ENCODE measurements around the gene MICAL3. TPM values are rescaled to one million over a fixed set of nuclear protein-coding genes. Genes with fewer than 3 reads are reported as not detected.

MICAL3 gene
- total RNA-seq, 6 experiments from 2014 or later: 38.6 to 44.1 (median 39.7) TPM

DNA sequence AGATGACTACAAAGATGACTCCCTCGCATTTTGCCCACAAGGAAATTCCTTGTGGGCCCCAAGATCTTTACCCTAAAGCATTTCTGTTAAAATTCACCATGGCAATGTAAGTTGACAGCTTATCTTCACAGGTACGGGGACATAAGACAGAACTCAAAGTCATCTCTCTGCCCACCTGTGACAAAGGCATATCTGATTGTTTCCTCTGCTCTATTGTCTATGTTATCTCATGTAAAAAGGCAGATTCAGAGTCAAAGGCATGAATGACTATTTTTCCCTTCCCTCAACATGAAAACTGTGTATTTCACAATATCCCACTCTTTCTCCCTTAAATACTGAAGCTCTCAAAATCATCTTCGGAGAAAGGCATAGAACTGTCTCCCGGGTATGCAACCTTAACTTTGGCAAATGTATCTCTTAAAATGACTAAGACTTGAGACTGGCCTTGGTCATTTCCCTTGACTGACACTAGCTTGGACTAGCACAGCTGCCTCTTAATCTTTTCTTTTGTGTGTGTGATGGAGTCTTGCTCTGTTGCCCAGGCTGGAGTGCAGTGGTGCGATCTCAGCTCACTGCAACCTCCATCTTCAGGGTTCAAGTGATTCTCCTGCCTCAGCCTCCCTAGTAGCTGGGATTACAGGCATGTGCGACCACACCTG, 103.2 kb downstream of the MICAL3 start:
- Mint-ChIP-seq H3K27me3 (ENCODE audit: insufficient read depth) (no peaks in the 10 kb centered on the region; the same call in 1 of the 2 replicates), H3K4me1 (ENCODE audit: low read depth) (no peaks in the 10 kb centered on the region; the same call in 1 of the 2 replicates), H3K27ac (no peak overlapping the region), H3K9me3 (no peaks in the 10 kb centered on the region), H3K4me3 (no peak overlapping the region), H3K36me3 (ENCODE audit: low read depth) (no peaks in the 10 kb centered on the region)
- DNase-seq: no peak
- TF ChIP-seq, protein P1, sequence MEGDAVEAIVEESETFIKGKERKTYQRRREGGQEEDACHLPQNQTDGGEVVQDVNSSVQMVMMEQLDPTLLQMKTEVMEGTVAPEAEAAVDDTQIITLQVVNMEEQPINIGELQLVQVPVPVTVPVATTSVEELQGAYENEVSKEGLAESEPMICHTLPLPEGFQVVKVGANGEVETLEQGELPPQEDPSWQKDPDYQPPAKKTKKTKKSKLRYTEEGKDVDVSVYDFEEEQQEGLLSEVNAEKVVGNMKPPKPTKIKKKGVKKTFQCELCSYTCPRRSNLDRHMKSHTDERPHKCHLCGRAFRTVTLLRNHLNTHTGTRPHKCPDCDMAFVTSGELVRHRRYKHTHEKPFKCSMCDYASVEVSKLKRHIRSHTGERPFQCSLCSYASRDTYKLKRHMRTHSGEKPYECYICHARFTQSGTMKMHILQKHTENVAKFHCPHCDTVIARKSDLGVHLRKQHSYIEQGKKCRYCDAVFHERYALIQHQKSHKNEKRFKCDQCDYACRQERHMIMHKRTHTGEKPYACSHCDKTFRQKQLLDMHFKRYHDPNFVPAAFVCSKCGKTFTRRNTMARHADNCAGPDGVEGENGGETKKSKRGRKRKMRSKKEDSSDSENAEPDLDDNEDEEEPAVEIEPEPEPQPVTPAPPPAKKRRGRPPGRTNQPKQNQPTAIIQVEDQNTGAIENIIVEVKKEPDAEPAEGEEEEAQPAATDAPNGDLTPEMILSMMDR (IDR thresholded peaks at IDR 0.05): no peak

DNA sequence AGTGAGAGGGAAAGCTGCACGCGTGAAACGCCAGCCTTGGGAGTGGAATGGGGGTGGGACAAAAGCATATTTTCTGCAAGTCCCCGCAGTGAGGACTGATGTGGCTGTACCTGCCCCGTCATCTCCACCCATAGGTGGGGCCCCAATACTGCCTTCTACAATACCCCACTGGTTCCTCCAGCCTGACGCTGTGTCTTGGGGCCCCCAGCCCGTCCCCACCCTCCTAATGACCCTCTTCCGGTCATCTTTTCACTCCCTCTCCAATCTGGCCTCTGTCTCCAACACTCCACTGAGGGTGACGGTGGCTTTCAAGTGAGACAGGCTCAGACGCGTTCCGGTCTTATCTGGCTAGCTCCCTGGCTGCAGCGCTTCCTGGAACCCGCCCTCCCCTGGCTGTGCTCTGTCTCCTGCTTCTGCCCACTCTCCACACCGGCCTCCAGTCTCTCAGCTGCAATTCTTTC, 104.2 kb downstream of the MICAL3 start:
- Mint-ChIP-seq H3K27ac (no peak overlapping the region; the same call in 1 of the 2 replicates), H3K4me3 (peak overlapping the region; percentile 23; the same call in 1 of the 2 replicates), H3K4me1 (ENCODE audit: low read depth) (no peaks in the 10 kb centered on the region; the same call in 1 of the 2 replicates), H3K27me3 (ENCODE audit: insufficient read depth) (no peaks in the 10 kb centered on the region; the same call in 1 of the 2 replicates), H3K36me3 (ENCODE audit: low read depth) (no peaks in the 10 kb centered on the region), H3K9me3 (no peaks in the 10 kb centered on the region)
- no peak for DNase-seq
- TF ChIP-seq, protein P1 (IDR thresholded peaks at IDR 0.05): no peak

DNA sequence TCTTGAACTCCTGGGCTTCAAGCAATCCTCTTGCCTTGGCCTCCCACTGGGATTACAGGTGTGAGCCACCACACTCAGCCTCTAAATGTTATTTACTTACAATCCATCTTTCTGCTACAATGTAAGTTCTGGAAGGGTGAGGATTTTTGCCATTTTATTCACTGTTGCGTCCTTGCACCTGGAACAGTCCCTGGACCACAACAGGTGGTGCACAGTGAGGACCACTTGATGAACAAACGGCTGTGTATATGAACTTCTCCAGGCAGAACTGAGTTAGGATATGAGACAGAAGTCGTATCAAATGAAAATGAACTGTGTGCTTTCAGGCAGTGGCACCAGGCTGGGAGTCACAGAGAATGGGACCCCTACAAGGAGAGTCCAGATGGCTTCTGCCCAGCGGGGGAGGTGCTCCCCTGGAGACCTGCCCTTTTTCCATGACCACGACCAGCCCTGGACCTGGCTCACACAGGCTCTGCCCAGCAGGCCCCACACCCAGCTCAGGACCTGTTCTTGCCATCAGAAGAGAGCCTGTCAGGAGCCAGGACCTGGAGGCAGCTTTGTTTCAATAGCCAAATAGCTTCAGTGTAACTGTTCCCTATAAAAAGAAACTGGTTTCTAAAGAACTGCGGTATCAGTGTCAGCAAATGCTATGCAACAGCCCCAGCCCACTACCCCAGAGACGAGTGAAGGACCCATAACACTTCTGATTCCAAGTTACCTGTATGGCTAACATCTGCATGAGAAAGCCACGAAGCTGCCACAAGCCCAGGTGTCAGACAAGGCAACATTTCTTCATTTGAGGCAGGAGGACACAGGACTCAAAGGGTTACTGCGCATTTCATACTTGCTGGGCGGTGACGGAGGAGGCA, 104.9 kb downstream of the MICAL3 start:
- no peak overlapping the region; the same call in 1 of the 2 replicates for H3K27ac Mint-ChIP-seq

DNA sequence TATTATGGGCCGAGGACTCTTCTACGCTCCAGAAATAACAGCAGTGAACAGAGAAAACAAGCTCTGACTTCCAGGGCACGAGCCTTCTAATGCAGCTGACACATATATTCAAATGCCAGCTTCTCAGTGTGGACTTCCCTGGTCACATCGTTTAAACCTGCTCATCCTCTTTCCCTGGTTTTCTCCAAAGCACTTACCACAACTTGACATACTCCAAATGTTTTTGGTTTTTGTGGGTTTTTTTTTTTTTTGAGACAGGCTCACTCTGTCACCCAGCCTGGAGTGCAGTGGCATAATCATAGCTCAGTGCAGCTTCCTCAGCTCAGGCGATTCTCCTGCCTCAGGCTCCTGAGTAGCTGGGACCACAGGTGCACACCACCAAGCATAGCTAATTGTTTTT, 105.5 kb downstream of the MICAL3 start:
- Mint-ChIP-seq H3K36me3 (ENCODE audit: low read depth) (no peaks in the 10 kb centered on the region), H3K9me3 (no peaks in the 10 kb centered on the region), H3K27ac (no peak overlapping the region), H3K4me1 (ENCODE audit: low read depth) (peaks cover 5% of the 10 kb centered on the region), H3K27me3 (ENCODE audit: insufficient read depth) (no peaks in the 10 kb centered on the region; the same call in 1 of the 2 replicates), H3K4me3 (no peak overlapping the region)
- TF ChIP-seq, protein P1 (IDR thresholded peaks at IDR 0.05): no peak
- peak; percentile 70 for DNase-seq

More for the DNA sequence above, 104.9 kb downstream of the MICAL3 start:
- H3K27me3 Mint-ChIP-seq (ENCODE audit: insufficient read depth): no peaks in the 10 kb centered on the region; the same call in 1 of the 2 replicates
- no peaks in the 10 kb centered on the region for H3K9me3 Mint-ChIP-seq
- no peaks in the 10 kb centered on the region; the same call in 1 of the 2 replicates for H3K4me1 Mint-ChIP-seq (ENCODE audit: low read depth)
- no peak for DNase-seq
- H3K4me3 Mint-ChIP-seq: no peak overlapping the region
- no peaks in the 10 kb centered on the region for H3K36me3 Mint-ChIP-seq (ENCODE audit: low read depth)
- TF ChIP-seq, protein P1 (IDR thresholded peaks at IDR 0.05): no peak

DNA sequence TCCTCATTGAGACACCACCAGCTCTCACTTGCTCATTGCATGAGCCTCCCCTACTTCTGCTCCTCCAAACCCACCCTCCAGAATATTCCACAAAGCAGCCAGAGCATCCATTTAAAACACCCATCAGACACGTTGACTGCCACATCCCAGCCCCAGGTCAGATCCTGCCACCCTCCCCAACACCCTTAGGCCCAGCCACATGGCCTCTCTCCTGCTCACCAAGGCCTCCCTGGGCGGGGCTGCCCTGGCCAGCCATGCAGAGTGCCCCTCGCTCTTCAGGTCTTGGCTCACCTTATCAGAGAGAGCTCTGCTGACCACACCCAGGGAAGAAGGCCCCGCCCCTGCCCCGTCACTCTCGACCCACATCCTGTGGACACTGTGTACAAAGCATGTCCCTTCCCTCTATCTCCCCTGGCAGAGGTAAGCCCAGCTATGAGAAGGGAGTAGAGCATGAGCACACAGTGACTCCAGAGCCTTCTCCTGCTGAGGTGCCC, 106.8 kb downstream of the MICAL3 start:
- TF ChIP-seq, protein P1 (IDR thresholded peaks at IDR 0.05): no peak
- H3K4me3 Mint-ChIP-seq: no peak overlapping the region
- no peaks in the 10 kb centered on the region for H3K36me3 Mint-ChIP-seq (ENCODE audit: low read depth)
- H3K4me1 Mint-ChIP-seq (ENCODE audit: low read depth): peaks cover 18% of the 10 kb centered on the region
- no peak overlapping the region for H3K27ac Mint-ChIP-seq
- H3K27me3 Mint-ChIP-seq (ENCODE audit: insufficient read depth): no peaks in the 10 kb centered on the region; the same call in 1 of the 2 replicates
- no peaks in the 10 kb centered on the region for H3K9me3 Mint-ChIP-seq
- DNase-seq: no peak

All from HFFc6 (cell line).